Fibroblast of lung (primary cell): ENCODE measurements around the gene RNF113B. TPM values are rescaled to one million over a fixed set of nuclear protein-coding genes. Genes with fewer than 3 reads are reported as not detected.

Experiments used
- DNase-seq, 2 donors: peaks; one replicate each; pipeline versions ENCODE4 v3.0.0 to v3.0.0-alpha.2; 2010; ENCODE audit warnings: low read depth in 2 of 2
- H2AFZ ChIP-seq: 2 replicates; pipeline ENCODE4 v1.5.1; 2012; ENCODE audit warnings: low read length, control low read depth, inconsistent platforms
- H3K27ac ChIP-seq: 2 replicates; pipeline ENCODE4 v1.5.1; 2011; ENCODE audit warnings: low read length, control low read depth; ENCODE audit not compliant: insufficient read depth
- H3K27me3 ChIP-seq: 2 replicates; pipeline ENCODE4 v1.5.1; 2011; ENCODE audit warnings: mild to moderate bottlenecking, low read length; ENCODE audit not compliant: control insufficient read depth, insufficient read depth
- H3K36me3 ChIP-seq: 2 replicates; pipeline ENCODE4 v1.5.1; 2011; ENCODE audit warnings: low read length; ENCODE audit not compliant: control insufficient read depth, insufficient read depth
- H3K4me1 ChIP-seq: 2 replicates; pipeline ENCODE4 v1.5.1; 2011; ENCODE audit warnings: low read length; ENCODE audit not compliant: control insufficient read depth, insufficient read depth; ENCODE audit errors: extremely low read depth
- H3K4me2 ChIP-seq: 2 replicates; pipeline ENCODE4 v1.5.1; 2011; ENCODE audit warnings: low read length, control low read depth; ENCODE audit not compliant: insufficient read depth; ENCODE audit errors: extremely low read depth
- H3K4me3 ChIP-seq, 4 experiments: fragments of 200-600 bp in 1 of 4; sonication (generic) in 1 of 4; replicated peaks in 1 of 4; 2 replicates each; pipeline ENCODE4 v1.5.1; 2011 to 2016; ENCODE audit warnings: low read length in 4 of 4, low read depth in 3 of 4, mild to moderate bottlenecking in 3 of 4, control low read depth in 2 of 4, inconsistent platforms in 1 of 4, mixed read lengths in 1 of 4; ENCODE audit not compliant: insufficient read depth in 1 of 4; ENCODE audit errors: control extremely low read depth in 1 of 4
- H3K79me2 ChIP-seq: 2 replicates; pipeline ENCODE4 v1.5.1; 2012; ENCODE audit warnings: mild to moderate bottlenecking, low read length, inconsistent platforms; ENCODE audit not compliant: control insufficient read depth, insufficient read depth
- H3K9ac ChIP-seq: 2 replicates; pipeline ENCODE4 v1.5.1; 2011; ENCODE audit warnings: mild to moderate bottlenecking, low read length, control low read depth; ENCODE audit not compliant: insufficient read depth
- H3K9me3 ChIP-seq: 2 replicates; pipeline ENCODE4 v1.5.1; 2012; ENCODE audit warnings: low read depth, low read length; ENCODE audit not compliant: control insufficient read depth, insufficient read depth
- H4K20me1 ChIP-seq: 2 replicates; pipeline ENCODE4 v1.5.1; 2011; ENCODE audit warnings: low read length; ENCODE audit not compliant: control insufficient read depth, insufficient read depth; ENCODE audit errors: extremely low read depth
- EZH2 ChIP-seq: IDR thresholded peaks from 2 replicates; pipeline ENCODE4 v1.5.1; 2012; ENCODE audit warnings: low read length, control low read depth, mild to moderate bottlenecking; ENCODE audit errors: missing control alignments
- polyA plus RNA-seq, 2 donors: library from polyadenylated mRNA; depleted of rRNA in 1 of 2; stranded (reverse) in 1 of 2; unstranded in 1 of 2; fragments of >200 nt; gene quantifications; 2 replicates each; pipeline ENCODE4 v1.2.1, GENCODE V29; 2011 to 2012; ENCODE audit warnings: missing spikeins in 1 of 2
- total RNA-seq: library from RNA; depleted of rRNA; stranded (reverse); fragments of >200 nt; gene quantifications from 2 replicates; pipeline ENCODE4 v1.2.1, GENCODE V29; 2014
- TF ChIP-seq, protein P1 (sequence below), 2 donors: IDR thresholded peaks in 1 of 2; conservative IDR thresholded peaks in 1 of 2; 1 replicate in 1 of 2; 2 replicates in 1 of 2; pipeline ENCODE4 v1.5.1; 2011 to 2012; ENCODE audit warnings: low read length in 2 of 2, control low read depth in 1 of 2, inconsistent platforms in 1 of 2, low read depth in 1 of 2, mild to moderate bottlenecking in 1 of 2

RNF113B gene
- total and polyA plus RNA-seq, 2 donors (not counting 1 experiment from before 2014, with no cell fraction given), result not detected

DNA sequence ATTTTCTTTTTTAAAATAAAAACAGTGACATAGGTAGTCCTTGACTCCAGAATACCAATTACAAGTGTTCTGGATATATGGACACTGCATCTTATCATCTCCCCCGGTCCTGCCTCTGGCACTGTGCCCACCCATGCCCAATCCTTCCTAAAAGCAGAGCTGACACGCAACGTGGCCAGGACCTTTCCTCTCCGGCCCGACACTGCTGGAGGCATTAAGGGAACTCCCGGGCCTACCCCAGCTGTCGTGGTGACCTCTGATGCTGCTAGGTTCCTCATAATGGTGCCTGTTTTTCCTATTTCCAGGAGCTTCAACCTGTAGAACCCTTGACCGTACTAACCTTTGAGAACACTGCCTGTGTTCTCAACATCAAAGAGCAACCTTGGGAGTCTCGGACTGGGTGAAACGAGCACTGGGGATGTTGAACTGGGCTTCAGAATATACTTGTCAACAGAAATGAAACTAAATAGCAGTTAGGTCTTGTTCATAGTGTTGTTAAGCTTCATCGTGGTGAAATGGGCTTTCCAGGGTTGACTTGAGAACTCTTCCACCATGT, 13.9 kb upstream of the RNF113B start:
- no peak overlapping the region for H3K4me3 ChIP-seq
- H2AFZ ChIP-seq, result no peak overlapping the region
- H3K9ac ChIP-seq, result no peak overlapping the region
- H3K4me1 ChIP-seq, result peaks cover 20% of the 10 kb centered on the region
- peaks cover 66% of the 10 kb centered on the region for H3K79me2 ChIP-seq
- H3K4me2 ChIP-seq, result peak overlapping the region; percentile 38
- no peak for TF ChIP-seq EZH2
- TF ChIP-seq, protein P1, sequence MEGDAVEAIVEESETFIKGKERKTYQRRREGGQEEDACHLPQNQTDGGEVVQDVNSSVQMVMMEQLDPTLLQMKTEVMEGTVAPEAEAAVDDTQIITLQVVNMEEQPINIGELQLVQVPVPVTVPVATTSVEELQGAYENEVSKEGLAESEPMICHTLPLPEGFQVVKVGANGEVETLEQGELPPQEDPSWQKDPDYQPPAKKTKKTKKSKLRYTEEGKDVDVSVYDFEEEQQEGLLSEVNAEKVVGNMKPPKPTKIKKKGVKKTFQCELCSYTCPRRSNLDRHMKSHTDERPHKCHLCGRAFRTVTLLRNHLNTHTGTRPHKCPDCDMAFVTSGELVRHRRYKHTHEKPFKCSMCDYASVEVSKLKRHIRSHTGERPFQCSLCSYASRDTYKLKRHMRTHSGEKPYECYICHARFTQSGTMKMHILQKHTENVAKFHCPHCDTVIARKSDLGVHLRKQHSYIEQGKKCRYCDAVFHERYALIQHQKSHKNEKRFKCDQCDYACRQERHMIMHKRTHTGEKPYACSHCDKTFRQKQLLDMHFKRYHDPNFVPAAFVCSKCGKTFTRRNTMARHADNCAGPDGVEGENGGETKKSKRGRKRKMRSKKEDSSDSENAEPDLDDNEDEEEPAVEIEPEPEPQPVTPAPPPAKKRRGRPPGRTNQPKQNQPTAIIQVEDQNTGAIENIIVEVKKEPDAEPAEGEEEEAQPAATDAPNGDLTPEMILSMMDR (conservative IDR thresholded peaks at IDR 0.05 in 1 of 2, IDR thresholded peaks at IDR 0.05 in 1 of 2; ENCODE audit: low read depth in 1 of 2, low read length in 2 of 2), result no peak
- DNase-seq, result no peak
- no peaks in the 10 kb centered on the region for H4K20me1 ChIP-seq
- H3K36me3 ChIP-seq, result no peaks in the 10 kb centered on the region
- no peaks in the 10 kb centered on the region for H3K9me3 ChIP-seq
- no peaks in the 10 kb centered on the region for H3K27me3 ChIP-seq
- H3K27ac ChIP-seq, result peak overlapping the region; percentile 49

- Histone ChIP-seq H3K4me1 (peaks cover 20% of the 10 kb centered on the region), H3K27me3 (no peaks in the 10 kb centered on the region), H3K27ac (no peak overlapping the region), H4K20me1 (no peaks in the 10 kb centered on the region), H2AFZ (no peak overlapping the region), H3K36me3 (no peaks in the 10 kb centered on the region), H3K9me3 (no peaks in the 10 kb centered on the region), H3K79me2 (peaks cover 64% of the 10 kb centered on the region), H3K4me3 (no peak overlapping the region), H3K9ac (no peak overlapping the region), H3K4me2 (no peak overlapping the region)
- no peak for DNase-seq
- TF ChIP-seq, protein P1 (conservative IDR thresholded peaks at IDR 0.05 in 1 of 2, IDR thresholded peaks at IDR 0.05 in 1 of 2; ENCODE audit: low read depth in 1 of 2, low read length in 2 of 2), result no peak
- TF ChIP-seq EZH2, result no peak
Measured at GRCh38 chr13:98189841-98190505, 12.9 kb upstream of the RNF113B start.

DNA sequence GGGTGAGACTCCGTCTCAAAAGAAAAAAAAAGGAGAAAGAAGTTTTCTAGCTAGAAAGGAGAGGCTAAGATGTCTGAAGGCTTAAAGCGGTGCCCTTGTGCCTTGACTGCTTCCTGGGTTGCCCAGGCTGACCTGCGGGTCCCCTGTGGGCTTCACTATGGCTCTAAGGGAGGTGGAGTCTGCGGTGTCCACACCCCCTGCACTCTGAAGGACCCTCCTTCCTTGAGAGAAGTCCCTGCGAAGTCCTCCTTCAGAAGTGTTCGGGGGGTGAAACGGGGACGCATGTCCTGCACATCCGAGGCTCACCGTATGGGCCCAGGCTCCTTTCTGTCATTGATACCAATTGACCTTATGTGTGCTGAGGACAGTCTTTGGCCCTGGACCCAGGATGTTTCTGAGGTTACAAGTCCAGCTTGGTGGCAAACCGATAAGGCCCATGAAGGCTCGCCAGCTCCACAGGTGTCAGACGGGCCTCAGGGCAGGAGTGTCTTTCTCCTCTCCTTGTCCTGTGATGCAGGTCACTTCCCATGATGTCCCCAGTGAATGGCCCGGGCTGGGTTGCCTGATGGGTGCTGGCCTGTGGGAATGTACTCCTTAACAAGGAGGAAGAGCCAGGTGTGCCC, 11.6 kb upstream of the RNF113B start:
- Histone ChIP-seq H3K9ac (peak overlapping the region; percentile 26), H3K36me3 (no peaks in the 10 kb centered on the region), H3K27me3 (no peaks in the 10 kb centered on the region), H3K27ac (no peak overlapping the region), H3K79me2 (peaks cover 73% of the 10 kb centered on the region), H3K4me1 (peaks cover 20% of the 10 kb centered on the region), H2AFZ (no peak overlapping the region), H3K4me2 (no peak overlapping the region), H3K4me3 (no peak overlapping the region), H3K9me3 (no peaks in the 10 kb centered on the region), H4K20me1 (no peaks in the 10 kb centered on the region)
- no peak for DNase-seq
- TF ChIP-seq, protein P1 (conservative IDR thresholded peaks at IDR 0.05 in 1 of 2, IDR thresholded peaks at IDR 0.05 in 1 of 2; ENCODE audit: low read depth in 1 of 2, low read length in 2 of 2), result no peak
- no peak for TF ChIP-seq EZH2
